Activated CD4-positive, alpha-beta T cell treated with anti-CD3 and anti-CD28 coated beads, Interleukin-2, amount 10 ng/mL, durations not matched to agents 7 days and 5 days (primary cell): ENCODE results near the gene ADCY5. TPM values are rescaled to one million over a fixed set of nuclear protein-coding genes. Genes with fewer than 3 reads are reported as not detected.

Experiments used
- CTCF ChIA-PET: fragments of 350-600 bp; sonication (Branson Sonifier 250); formaldehyde crosslinking; loops from one replicate; lab custom pipeline; 2021; ENCODE audit warnings: antibody characterized with exemption; lab: Charles Lee
- POLR2A ChIA-PET: fragments of 350-600 bp; sonication (Branson Sonifier 250); formaldehyde crosslinking; loops from one replicate; lab custom pipeline; 2021; ENCODE audit warnings: antibody characterized with exemption; lab: Charles Lee
- DNase-seq: peaks from one replicate; pipeline ENCODE4 v3.0.0-alpha.2; 2020
- H3K27ac Mint-ChIP-seq: one replicate; pipeline ENCODE4 v1.8.0; 2021; ENCODE audit warnings: mild to moderate bottlenecking, moderate library complexity, mixed read lengths
- H3K27me3 Mint-ChIP-seq: one replicate; pipeline ENCODE4 v1.8.0; 2021; ENCODE audit warnings: mixed read lengths
- H3K36me3 Mint-ChIP-seq: one replicate; pipeline ENCODE4 v1.8.0; 2021; ENCODE audit warnings: low read depth, mixed read lengths
- H3K4me1 Mint-ChIP-seq: one replicate; pipeline ENCODE4 v1.8.0; 2021; ENCODE audit warnings: mixed read lengths
- H3K4me3 Mint-ChIP-seq: one replicate; pipeline ENCODE4 v1.8.0; 2021; ENCODE audit warnings: mild to moderate bottlenecking, moderate library complexity, mixed read lengths
- H3K9me3 Mint-ChIP-seq: one replicate; pipeline ENCODE4 v1.8.0; 2021; ENCODE audit warnings: mixed read lengths
- total RNA-seq, 2 experiments: library from RNA; stranded (reverse); gene quantifications; one replicate each; pipeline ENCODE4 v1.2.3, GENCODE V29; 2021

The ADCY5 gene
- total RNA-seq, 2 experiments from 2014 or later, result not detected

- H3K4me3 Mint-ChIP-seq, result no peak overlapping the region
- POLR2A ChIA-PET, result no interaction called here
Measured at GRCh38 chr3:123383091-123384053, 65.5 kb downstream of the ADCY5 start.

GRCh38 chr3:123380261-123380660, 68.6 kb downstream of the ADCY5 start:
- ChIA-PET POLR2A (no interaction called here), CTCF (no interaction called here)
- no peaks in the 10 kb centered on the region for H3K9me3 Mint-ChIP-seq
- H3K36me3 Mint-ChIP-seq, result no peaks in the 10 kb centered on the region
- H3K4me1 Mint-ChIP-seq, result no peaks in the 10 kb centered on the region
- H3K4me3 Mint-ChIP-seq, result no peak overlapping the region
- H3K27ac Mint-ChIP-seq, result no peak overlapping the region
- H3K27me3 Mint-ChIP-seq, result no peaks in the 10 kb centered on the region
- DNase-seq, result no peak

More at GRCh38 chr3:123383091-123384053, 65.5 kb downstream of the ADCY5 start:
- no peak for DNase-seq
- H3K9me3 Mint-ChIP-seq, result no peaks in the 10 kb centered on the region
- H3K27me3 Mint-ChIP-seq, result peaks cover 4% of the 10 kb centered on the region
- no peak overlapping the region for H3K27ac Mint-ChIP-seq
- H3K4me1 Mint-ChIP-seq, result no peaks in the 10 kb centered on the region
- H3K36me3 Mint-ChIP-seq, result no peaks in the 10 kb centered on the region
- CTCF ChIA-PET, result no interaction called here

GRCh38 chr3:123379041-123379830, 69.7 kb downstream of the ADCY5 start:
- no peak overlapping the region for H3K4me3 Mint-ChIP-seq
- H3K27ac Mint-ChIP-seq, result no peak overlapping the region
- H3K4me1 Mint-ChIP-seq, result no peaks in the 10 kb centered on the region
- DNase-seq, result no peak
- ChIA-PET CTCF (no interaction called here), POLR2A (no interaction called here)
- peaks cover 3% of the 10 kb centered on the region for H3K27me3 Mint-ChIP-seq
- no peaks in the 10 kb centered on the region for H3K9me3 Mint-ChIP-seq
- H3K36me3 Mint-ChIP-seq, result no peaks in the 10 kb centered on the region

- Mint-ChIP-seq H3K27ac (no peak overlapping the region), H3K4me3 (no peak overlapping the region), H3K4me1 (no peaks in the 10 kb centered on the region), H3K27me3 (peaks cover 6% of the 10 kb centered on the region), H3K9me3 (no peaks in the 10 kb centered on the region), H3K36me3 (no peaks in the 10 kb centered on the region)
- ChIA-PET CTCF (no interaction called here), POLR2A (no interaction called here)
- no peak for DNase-seq
Measured at GRCh38 chr3:123378409-123378915, 70.4 kb downstream of the ADCY5 start.

GRCh38 chr3:123377243-123377740, 71.6 kb downstream of the ADCY5 start:
- peaks cover 6% of the 10 kb centered on the region for H3K27me3 Mint-ChIP-seq
- H3K9me3 Mint-ChIP-seq, result no peaks in the 10 kb centered on the region
- CTCF ChIA-PET, result no interaction called here
- H3K4me1 Mint-ChIP-seq, result no peaks in the 10 kb centered on the region
- POLR2A ChIA-PET, result no interaction called here
- H3K36me3 Mint-ChIP-seq, result no peaks in the 10 kb centered on the region
- H3K27ac Mint-ChIP-seq, result no peak overlapping the region
- no peak overlapping the region for H3K4me3 Mint-ChIP-seq
- no peak for DNase-seq

- no peaks in the 10 kb centered on the region for H3K4me1 Mint-ChIP-seq
- H3K4me3 Mint-ChIP-seq, result no peak overlapping the region
- POLR2A ChIA-PET, result no interaction called here
- DNase-seq, result no peak
- H3K27ac Mint-ChIP-seq, result no peak overlapping the region
- no peaks in the 10 kb centered on the region for H3K9me3 Mint-ChIP-seq
- H3K36me3 Mint-ChIP-seq, result no peaks in the 10 kb centered on the region
- H3K27me3 Mint-ChIP-seq, result peaks cover 6% of the 10 kb centered on the region
- CTCF ChIA-PET, result no interaction called here
Measured at GRCh38 chr3:123376451-123377242, 72.2 kb downstream of the ADCY5 start.

- no peaks in the 10 kb centered on the region for H3K9me3 Mint-ChIP-seq
- no peaks in the 10 kb centered on the region for H3K36me3 Mint-ChIP-seq
- no peaks in the 10 kb centered on the region for H3K4me1 Mint-ChIP-seq
- no peak overlapping the region for H3K4me3 Mint-ChIP-seq
- peaks cover 6% of the 10 kb centered on the region for H3K27me3 Mint-ChIP-seq
- CTCF ChIA-PET, result interaction anchor here (0.6 kb wide), 1 partner anchor 1224 kb away, joined by 3 read pairs; no protein-coding TSS in a partner anchor
- H3K27ac Mint-ChIP-seq, result no peak overlapping the region
- no peak for DNase-seq
- POLR2A ChIA-PET, result no interaction called here
Measured at GRCh38 chr3:123375014-123375940, 73.6 kb downstream of the ADCY5 start.

GRCh38 chr3:123374016-123374415, 74.9 kb downstream of the ADCY5 start:
- DNase-seq, result no peak
- ChIA-PET POLR2A (no interaction called here), CTCF (no interaction called here)
- peaks cover 6% of the 10 kb centered on the region for H3K27me3 Mint-ChIP-seq
- no peak overlapping the region for H3K27ac Mint-ChIP-seq
- no peaks in the 10 kb centered on the region for H3K9me3 Mint-ChIP-seq
- no peaks in the 10 kb centered on the region for H3K4me1 Mint-ChIP-seq
- H3K4me3 Mint-ChIP-seq, result no peak overlapping the region
- no peaks in the 10 kb centered on the region for H3K36me3 Mint-ChIP-seq

GRCh38 chr3:123373474-123373987, 75.4 kb downstream of the ADCY5 start:
- Mint-ChIP-seq H3K36me3 (no peaks in the 10 kb centered on the region), H3K27me3 (peaks cover 6% of the 10 kb centered on the region), H3K27ac (no peak overlapping the region), H3K4me3 (no peak overlapping the region), H3K4me1 (no peaks in the 10 kb centered on the region), H3K9me3 (no peaks in the 10 kb centered on the region)
- ChIA-PET CTCF (no interaction called here), POLR2A (no interaction called here)
- DNase-seq, result no peak

- Mint-ChIP-seq H3K4me3 (no peak overlapping the region), H3K9me3 (no peaks in the 10 kb centered on the region), H3K4me1 (no peaks in the 10 kb centered on the region), H3K27ac (no peak overlapping the region), H3K36me3 (no peaks in the 10 kb centered on the region), H3K27me3 (peaks cover 6% of the 10 kb centered on the region)
- POLR2A ChIA-PET, result no interaction called here
- no peak for DNase-seq
- CTCF ChIA-PET, result no interaction called here
Measured at GRCh38 chr3:123372686-123373473, 76.0 kb downstream of the ADCY5 start.
